ENCODE measurements around the gene NGF. TPM values are rescaled to one million over a fixed set of nuclear protein-coding genes. Genes with fewer than 3 reads are reported as not detected.
A peak's percentile ranks its signal among the peaks of the same experiment; 100 is the strongest.

The NGF gene
- total and polyA plus RNA-seq, 2 experiments from 2014 or later = 0.37 to 2.6 TPM

DNA sequence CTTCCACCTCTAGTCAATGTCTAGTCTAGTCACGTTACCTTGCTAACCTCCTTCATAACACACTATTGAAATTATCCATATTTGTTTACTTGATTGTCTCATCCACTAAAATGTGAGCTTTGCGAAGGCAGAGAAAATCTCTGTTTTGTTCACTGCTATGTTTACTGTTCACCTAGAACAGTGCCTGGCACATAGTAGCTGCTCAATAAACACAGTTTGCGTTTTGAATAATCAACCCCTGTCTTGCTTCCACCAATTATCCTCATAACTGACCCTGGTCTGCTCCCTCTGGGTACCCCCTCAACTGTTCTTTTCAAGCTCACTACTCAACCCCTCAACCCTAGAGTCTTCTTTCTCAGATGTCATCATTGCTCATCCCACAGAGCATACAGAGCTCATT lies 36.5 kb upstream of the NGF start:
- no peaks in the 10 kb centered on the region for H3K79me2 ChIP-seq
- no peaks in the 10 kb centered on the region for H3K27me3 ChIP-seq
- no peaks in the 10 kb centered on the region for H3K9me2 ChIP-seq (replicated peaks; ENCODE audit: insufficient read depth)
- no peak for TF ChIP-seq EZH2 (IDR thresholded peaks at IDR 0.05; ENCODE audit: borderline replicate concordance)
- TF ChIP-seq EZH2phosphoT487 (IDR thresholded peaks at IDR 0.05; ENCODE audit: low read depth, severe bottlenecking, unreplicated experiment) = no peak
- TF ChIP-seq, protein P1, sequence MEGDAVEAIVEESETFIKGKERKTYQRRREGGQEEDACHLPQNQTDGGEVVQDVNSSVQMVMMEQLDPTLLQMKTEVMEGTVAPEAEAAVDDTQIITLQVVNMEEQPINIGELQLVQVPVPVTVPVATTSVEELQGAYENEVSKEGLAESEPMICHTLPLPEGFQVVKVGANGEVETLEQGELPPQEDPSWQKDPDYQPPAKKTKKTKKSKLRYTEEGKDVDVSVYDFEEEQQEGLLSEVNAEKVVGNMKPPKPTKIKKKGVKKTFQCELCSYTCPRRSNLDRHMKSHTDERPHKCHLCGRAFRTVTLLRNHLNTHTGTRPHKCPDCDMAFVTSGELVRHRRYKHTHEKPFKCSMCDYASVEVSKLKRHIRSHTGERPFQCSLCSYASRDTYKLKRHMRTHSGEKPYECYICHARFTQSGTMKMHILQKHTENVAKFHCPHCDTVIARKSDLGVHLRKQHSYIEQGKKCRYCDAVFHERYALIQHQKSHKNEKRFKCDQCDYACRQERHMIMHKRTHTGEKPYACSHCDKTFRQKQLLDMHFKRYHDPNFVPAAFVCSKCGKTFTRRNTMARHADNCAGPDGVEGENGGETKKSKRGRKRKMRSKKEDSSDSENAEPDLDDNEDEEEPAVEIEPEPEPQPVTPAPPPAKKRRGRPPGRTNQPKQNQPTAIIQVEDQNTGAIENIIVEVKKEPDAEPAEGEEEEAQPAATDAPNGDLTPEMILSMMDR (IDR thresholded peaks at IDR 0.05; ENCODE audit: poor library complexity) = no peak
- H3K4me2 ChIP-seq = no peak overlapping the region
- no peak overlapping the region for H2AFZ ChIP-seq
- no peak overlapping the region for H3K27ac ChIP-seq
- peaks cover 3% of the 10 kb centered on the region for H3K4me1 ChIP-seq (ENCODE audit: insufficient read depth)
- H3K36me3 ChIP-seq (replicated peaks; ENCODE audit: insufficient read depth, low read depth) = no peaks in the 10 kb centered on the region
- no peak overlapping the region for H3K4me3 ChIP-seq
- no peaks in the 10 kb centered on the region for H3K9me3 ChIP-seq (ENCODE audit: low read depth)
- no peak for DNase-seq (ENCODE audit: low spot score)
- H4K20me1 ChIP-seq (ENCODE audit: insufficient read depth, poor library complexity, severe bottlenecking) = no peaks in the 10 kb centered on the region
- 93% methylated on average over 3 of the region's 3 CpGs for WGBS (ENCODE audit: low lambda C conversion rate, missing lambda C conversion rate)

- Histone ChIP-seq H3K9me2 (replicated peaks; ENCODE audit: insufficient read depth) (no peaks in the 10 kb centered on the region), H3K9me3 (ENCODE audit: low read depth) (no peaks in the 10 kb centered on the region), H4K20me1 (ENCODE audit: insufficient read depth, poor library complexity, severe bottlenecking) (no peaks in the 10 kb centered on the region), H3K36me3 (replicated peaks; ENCODE audit: insufficient read depth, low read depth) (no peaks in the 10 kb centered on the region), H3K27me3 (no peaks in the 10 kb centered on the region), H3K4me1 (ENCODE audit: insufficient read depth) (peaks cover 3% of the 10 kb centered on the region), H2AFZ (no peak overlapping the region), H3K4me3 (no peak overlapping the region), H3K79me2 (no peaks in the 10 kb centered on the region), H3K27ac (no peak overlapping the region), H3K4me2 (no peak overlapping the region)
- DNase-seq (ENCODE audit: low spot score) = no peak
- no peak for TF ChIP-seq EZH2phosphoT487 (IDR thresholded peaks at IDR 0.05; ENCODE audit: low read depth, severe bottlenecking, unreplicated experiment)
- no peak for TF ChIP-seq EZH2 (IDR thresholded peaks at IDR 0.05; ENCODE audit: borderline replicate concordance)
- TF ChIP-seq, protein P1 (IDR thresholded peaks at IDR 0.05; ENCODE audit: poor library complexity) = no peak
Measured at GRCh38 chr1:115373305-115373704, 35.3 kb upstream of the NGF start.

- H3K4me3 ChIP-seq = no peak overlapping the region
- no peaks in the 10 kb centered on the region for H3K79me2 ChIP-seq
- 90% methylated on average over 5 of the region's 5 CpGs for whole genome bisulfite sequencing (ENCODE audit: low lambda C conversion rate, missing lambda C conversion rate)
- H3K36me3 ChIP-seq (replicated peaks; ENCODE audit: insufficient read depth, low read depth) = no peaks in the 10 kb centered on the region
- H3K27ac ChIP-seq = no peak overlapping the region
- H3K9me2 ChIP-seq (replicated peaks; ENCODE audit: insufficient read depth) = no peaks in the 10 kb centered on the region
- H2AFZ ChIP-seq = no peak overlapping the region
- TF ChIP-seq EZH2 (IDR thresholded peaks at IDR 0.05; ENCODE audit: borderline replicate concordance) (no peak), EZH2phosphoT487 (IDR thresholded peaks at IDR 0.05; ENCODE audit: low read depth, severe bottlenecking, unreplicated experiment) (no peak)
- TF ChIP-seq, protein P1 (IDR thresholded peaks at IDR 0.05; ENCODE audit: poor library complexity) = no peak
- no peak for DNase-seq (ENCODE audit: low spot score)
- H3K4me1 ChIP-seq (ENCODE audit: insufficient read depth) = peaks cover 7% of the 10 kb centered on the region
- H3K27me3 ChIP-seq = no peaks in the 10 kb centered on the region
- H4K20me1 ChIP-seq (ENCODE audit: insufficient read depth, poor library complexity, severe bottlenecking) = no peaks in the 10 kb centered on the region
- H3K4me2 ChIP-seq = no peak overlapping the region
- no peaks in the 10 kb centered on the region for H3K9me3 ChIP-seq (ENCODE audit: low read depth)
Measured at GRCh38 chr1:115365738-115366137, 27.7 kb upstream of the NGF start.

GRCh38 chr1:115364780-115365155 lies 26.7 kb upstream of the NGF start:
- no peak overlapping the region for H2AFZ ChIP-seq
- WGBS (ENCODE audit: low lambda C conversion rate, missing lambda C conversion rate) = 66% methylated on average over 2 of the region's 2 CpGs
- H3K27ac ChIP-seq = peak overlapping the region; percentile 36

More at GRCh38 chr1:115364780-115365155, 26.7 kb upstream of the NGF start:
- Histone ChIP-seq H3K27me3 (no peaks in the 10 kb centered on the region), H3K4me2 (no peak overlapping the region), H3K4me3 (no peak overlapping the region), H3K9me2 (replicated peaks; ENCODE audit: insufficient read depth) (no peaks in the 10 kb centered on the region), H3K79me2 (no peaks in the 10 kb centered on the region), H3K36me3 (replicated peaks; ENCODE audit: insufficient read depth, low read depth) (no peaks in the 10 kb centered on the region), H3K9me3 (ENCODE audit: low read depth) (no peaks in the 10 kb centered on the region), H4K20me1 (ENCODE audit: insufficient read depth, poor library complexity, severe bottlenecking) (no peaks in the 10 kb centered on the region), H3K4me1 (ENCODE audit: insufficient read depth) (peaks cover 7% of the 10 kb centered on the region)
- no peak for DNase-seq (ENCODE audit: low spot score)
- TF ChIP-seq EZH2 (IDR thresholded peaks at IDR 0.05; ENCODE audit: borderline replicate concordance) (no peak), EZH2phosphoT487 (IDR thresholded peaks at IDR 0.05; ENCODE audit: low read depth, severe bottlenecking, unreplicated experiment) (no peak)
- TF ChIP-seq, protein P1 (IDR thresholded peaks at IDR 0.05; ENCODE audit: poor library complexity) = no peak
